ENCODE measurements around the gene PCDH9. TPM values are rescaled to one million over a fixed set of nuclear protein-coding genes. Genes with fewer than 3 reads are reported as not detected.
A peak's percentile ranks its signal among the peaks of the same experiment; 100 is the strongest.

The PCDH9 gene
- total and polyA plus RNA-seq, 2 experiments from 2014 or later: 0.31 to 0.52 TPM

DNA sequence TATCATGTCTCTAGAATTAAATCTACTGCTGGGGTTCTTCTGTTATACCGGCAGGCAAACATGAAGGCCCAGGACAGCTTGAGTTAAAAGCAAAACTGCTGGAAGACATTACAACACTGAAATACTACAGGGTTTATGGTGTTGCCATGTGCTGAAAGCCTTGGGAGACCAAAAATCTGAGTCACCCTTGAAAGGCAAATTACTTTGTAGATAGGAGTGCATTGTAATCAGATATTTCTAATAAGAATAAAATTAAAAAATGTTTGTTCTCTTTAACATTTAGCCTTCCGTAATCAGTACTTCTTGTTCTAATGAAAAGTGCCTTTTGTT lies 181.3 kb downstream of the PCDH9 start:
- no peaks in the 10 kb centered on the region for H3F3A ChIP-seq (replicated peaks; ENCODE audit: low read depth)
- H3K27ac Mint-ChIP-seq: no peak overlapping the region
- no peak for ATAC-seq

More for the DNA sequence above, 181.3 kb downstream of the PCDH9 start:
- H3K27me3 ChIP-seq (ENCODE audit: insufficient read depth): no peaks in the 10 kb centered on the region
- TF ChIP-seq ZNF331 (CRISPR knock-in tag; IDR thresholded peaks at IDR 0.05; ENCODE audit: low read depth) (no peak), CREB1 (CRISPR knock-in tag; IDR thresholded peaks at IDR 0.05; ENCODE audit: low read depth) (no peak), POLR2AphosphoS5 (IDR thresholded peaks at IDR 0.05; ENCODE audit: low read depth) (no peak), NANOG (IDR thresholded peaks at IDR 0.05; ENCODE audit: borderline replicate concordance) (no peak), EZH2phosphoT487 (IDR thresholded peaks at IDR 0.05; ENCODE audit: unreplicated experiment) (no peak), EZH2 (IDR thresholded peaks at IDR 0.05; ENCODE audit: low read depth, unreplicated experiment) (no peak), STAT1 (IDR thresholded peaks at IDR 0.05; ENCODE audit: unreplicated experiment) (no peak), ZNF114 (CRISPR knock-in tag; IDR thresholded peaks at IDR 0.05) (no peak), JUNB (IDR thresholded peaks at IDR 0.05; ENCODE audit: unreplicated experiment) (no peak)
- TF ChIP-seq, protein P1, sequence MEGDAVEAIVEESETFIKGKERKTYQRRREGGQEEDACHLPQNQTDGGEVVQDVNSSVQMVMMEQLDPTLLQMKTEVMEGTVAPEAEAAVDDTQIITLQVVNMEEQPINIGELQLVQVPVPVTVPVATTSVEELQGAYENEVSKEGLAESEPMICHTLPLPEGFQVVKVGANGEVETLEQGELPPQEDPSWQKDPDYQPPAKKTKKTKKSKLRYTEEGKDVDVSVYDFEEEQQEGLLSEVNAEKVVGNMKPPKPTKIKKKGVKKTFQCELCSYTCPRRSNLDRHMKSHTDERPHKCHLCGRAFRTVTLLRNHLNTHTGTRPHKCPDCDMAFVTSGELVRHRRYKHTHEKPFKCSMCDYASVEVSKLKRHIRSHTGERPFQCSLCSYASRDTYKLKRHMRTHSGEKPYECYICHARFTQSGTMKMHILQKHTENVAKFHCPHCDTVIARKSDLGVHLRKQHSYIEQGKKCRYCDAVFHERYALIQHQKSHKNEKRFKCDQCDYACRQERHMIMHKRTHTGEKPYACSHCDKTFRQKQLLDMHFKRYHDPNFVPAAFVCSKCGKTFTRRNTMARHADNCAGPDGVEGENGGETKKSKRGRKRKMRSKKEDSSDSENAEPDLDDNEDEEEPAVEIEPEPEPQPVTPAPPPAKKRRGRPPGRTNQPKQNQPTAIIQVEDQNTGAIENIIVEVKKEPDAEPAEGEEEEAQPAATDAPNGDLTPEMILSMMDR (conservative IDR thresholded peaks at IDR 0.05; ENCODE audit: low read depth in 2 of 2): no peak
- TF ChIP-seq, protein P2, sequence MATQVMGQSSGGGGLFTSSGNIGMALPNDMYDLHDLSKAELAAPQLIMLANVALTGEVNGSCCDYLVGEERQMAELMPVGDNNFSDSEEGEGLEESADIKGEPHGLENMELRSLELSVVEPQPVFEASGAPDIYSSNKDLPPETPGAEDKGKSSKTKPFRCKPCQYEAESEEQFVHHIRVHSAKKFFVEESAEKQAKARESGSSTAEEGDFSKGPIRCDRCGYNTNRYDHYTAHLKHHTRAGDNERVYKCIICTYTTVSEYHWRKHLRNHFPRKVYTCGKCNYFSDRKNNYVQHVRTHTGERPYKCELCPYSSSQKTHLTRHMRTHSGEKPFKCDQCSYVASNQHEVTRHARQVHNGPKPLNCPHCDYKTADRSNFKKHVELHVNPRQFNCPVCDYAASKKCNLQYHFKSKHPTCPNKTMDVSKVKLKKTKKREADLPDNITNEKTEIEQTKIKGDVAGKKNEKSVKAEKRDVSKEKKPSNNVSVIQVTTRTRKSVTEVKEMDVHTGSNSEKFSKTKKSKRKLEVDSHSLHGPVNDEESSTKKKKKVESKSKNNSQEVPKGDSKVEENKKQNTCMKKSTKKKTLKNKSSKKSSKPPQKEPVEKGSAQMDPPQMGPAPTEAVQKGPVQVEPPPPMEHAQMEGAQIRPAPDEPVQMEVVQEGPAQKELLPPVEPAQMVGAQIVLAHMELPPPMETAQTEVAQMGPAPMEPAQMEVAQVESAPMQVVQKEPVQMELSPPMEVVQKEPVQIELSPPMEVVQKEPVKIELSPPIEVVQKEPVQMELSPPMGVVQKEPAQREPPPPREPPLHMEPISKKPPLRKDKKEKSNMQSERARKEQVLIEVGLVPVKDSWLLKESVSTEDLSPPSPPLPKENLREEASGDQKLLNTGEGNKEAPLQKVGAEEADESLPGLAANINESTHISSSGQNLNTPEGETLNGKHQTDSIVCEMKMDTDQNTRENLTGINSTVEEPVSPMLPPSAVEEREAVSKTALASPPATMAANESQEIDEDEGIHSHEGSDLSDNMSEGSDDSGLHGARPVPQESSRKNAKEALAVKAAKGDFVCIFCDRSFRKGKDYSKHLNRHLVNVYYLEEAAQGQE (IDR thresholded peaks at IDR 0.05; ENCODE audit: unreplicated experiment): no peak
- TF ChIP-seq, protein P3, sequence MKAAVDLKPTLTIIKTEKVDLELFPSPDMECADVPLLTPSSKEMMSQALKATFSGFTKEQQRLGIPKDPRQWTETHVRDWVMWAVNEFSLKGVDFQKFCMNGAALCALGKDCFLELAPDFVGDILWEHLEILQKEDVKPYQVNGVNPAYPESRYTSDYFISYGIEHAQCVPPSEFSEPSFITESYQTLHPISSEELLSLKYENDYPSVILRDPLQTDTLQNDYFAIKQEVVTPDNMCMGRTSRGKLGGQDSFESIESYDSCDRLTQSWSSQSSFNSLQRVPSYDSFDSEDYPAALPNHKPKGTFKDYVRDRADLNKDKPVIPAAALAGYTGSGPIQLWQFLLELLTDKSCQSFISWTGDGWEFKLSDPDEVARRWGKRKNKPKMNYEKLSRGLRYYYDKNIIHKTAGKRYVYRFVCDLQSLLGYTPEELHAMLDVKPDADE (IDR thresholded peaks at IDR 0.05): no peak
- TF ChIP-seq, protein P4, sequence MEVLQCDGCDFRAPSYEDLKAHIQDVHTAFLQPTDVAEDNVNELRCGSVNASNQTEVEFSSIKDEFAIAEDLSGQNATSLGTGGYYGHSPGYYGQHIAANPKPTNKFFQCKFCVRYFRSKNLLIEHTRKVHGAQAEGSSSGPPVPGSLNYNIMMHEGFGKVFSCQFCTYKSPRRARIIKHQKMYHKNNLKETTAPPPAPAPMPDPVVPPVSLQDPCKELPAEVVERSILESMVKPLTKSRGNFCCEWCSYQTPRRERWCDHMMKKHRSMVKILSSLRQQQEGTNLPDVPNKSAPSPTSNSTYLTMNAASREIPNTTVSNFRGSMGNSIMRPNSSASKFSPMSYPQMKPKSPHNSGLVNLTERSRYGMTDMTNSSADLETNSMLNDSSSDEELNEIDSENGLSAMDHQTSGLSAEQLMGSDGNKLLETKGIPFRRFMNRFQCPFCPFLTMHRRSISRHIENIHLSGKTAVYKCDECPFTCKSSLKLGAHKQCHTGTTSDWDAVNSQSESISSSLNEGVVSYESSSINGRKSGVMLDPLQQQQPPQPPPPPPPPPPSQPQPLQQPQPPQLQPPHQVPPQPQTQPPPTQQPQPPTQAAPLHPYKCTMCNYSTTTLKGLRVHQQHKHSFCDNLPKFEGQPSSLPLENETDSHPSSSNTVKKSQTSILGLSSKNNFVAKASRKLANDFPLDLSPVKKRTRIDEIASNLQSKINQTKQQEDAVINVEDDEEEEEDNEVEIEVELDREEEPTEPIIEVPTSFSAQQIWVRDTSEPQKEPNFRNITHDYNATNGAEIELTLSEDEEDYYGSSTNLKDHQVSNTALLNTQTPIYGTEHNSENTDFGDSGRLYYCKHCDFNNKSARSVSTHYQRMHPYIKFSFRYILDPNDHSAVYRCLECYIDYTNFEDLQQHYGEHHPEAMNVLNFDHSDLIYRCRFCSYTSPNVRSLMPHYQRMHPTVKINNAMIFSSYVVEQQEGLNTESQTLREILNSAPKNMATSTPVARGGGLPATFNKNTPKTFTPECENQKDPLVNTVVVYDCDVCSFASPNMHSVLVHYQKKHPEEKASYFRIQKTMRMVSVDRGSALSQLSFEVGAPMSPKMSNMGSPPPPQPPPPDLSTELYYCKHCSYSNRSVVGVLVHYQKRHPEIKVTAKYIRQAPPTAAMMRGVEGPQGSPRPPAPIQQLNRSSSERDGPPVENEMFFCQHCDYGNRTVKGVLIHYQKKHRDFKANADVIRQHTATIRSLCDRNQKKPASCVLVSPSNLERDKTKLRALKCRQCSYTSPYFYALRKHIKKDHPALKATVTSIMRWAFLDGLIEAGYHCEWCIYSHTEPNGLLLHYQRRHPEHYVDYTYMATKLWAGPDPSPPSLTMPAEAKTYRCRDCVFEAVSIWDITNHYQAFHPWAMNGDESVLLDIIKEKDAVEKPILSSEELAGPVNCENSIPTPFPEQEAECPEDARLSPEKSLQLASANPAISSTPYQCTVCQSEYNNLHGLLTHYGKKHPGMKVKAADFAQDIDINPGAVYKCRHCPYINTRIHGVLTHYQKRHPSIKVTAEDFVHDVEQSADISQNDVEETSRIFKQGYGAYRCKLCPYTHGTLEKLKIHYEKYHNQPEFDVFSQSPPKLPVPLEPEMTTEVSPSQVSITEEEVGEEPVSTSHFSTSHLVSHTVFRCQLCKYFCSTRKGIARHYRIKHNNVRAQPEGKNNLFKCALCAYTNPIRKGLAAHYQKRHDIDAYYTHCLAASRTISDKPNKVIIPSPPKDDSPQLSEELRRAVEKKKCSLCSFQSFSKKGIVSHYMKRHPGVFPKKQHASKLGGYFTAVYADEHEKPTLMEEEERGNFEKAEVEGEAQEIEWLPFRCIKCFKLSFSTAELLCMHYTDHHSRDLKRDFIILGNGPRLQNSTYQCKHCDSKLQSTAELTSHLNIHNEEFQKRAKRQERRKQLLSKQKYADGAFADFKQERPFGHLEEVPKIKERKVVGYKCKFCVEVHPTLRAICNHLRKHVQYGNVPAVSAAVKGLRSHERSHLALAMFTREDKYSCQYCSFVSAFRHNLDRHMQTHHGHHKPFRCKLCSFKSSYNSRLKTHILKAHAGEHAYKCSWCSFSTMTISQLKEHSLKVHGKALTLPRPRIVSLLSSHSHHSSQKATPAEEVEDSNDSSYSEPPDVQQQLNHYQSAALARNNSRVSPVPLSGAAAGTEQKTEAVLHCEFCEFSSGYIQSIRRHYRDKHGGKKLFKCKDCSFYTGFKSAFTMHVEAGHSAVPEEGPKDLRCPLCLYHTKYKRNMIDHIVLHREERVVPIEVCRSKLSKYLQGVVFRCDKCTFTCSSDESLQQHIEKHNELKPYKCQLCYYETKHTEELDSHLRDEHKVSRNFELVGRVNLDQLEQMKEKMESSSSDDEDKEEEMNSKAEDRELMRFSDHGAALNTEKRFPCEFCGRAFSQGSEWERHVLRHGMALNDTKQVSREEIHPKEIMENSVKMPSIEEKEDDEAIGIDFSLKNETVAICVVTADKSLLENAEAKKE (CRISPR knock-in tag; IDR thresholded peaks at IDR 0.05): no peak
- no peaks in the 10 kb centered on the region for H3K36me3 ChIP-seq (ENCODE audit: insufficient read depth)
- no peak for DNase-seq (ENCODE audit: low spot score)
- Mint-ChIP-seq H3K4me3 (no peak overlapping the region), H3K4me1 (peaks cover 12% of the 10 kb centered on the region; the same call in 2 of the 3 replicates), H3K36me3 (ENCODE audit: low read depth) (no peaks in the 10 kb centered on the region), H3K9me3 (no peaks in the 10 kb centered on the region), H3K27me3 (ENCODE audit: insufficient read depth, low read depth, poor library complexity) (no peaks in the 10 kb centered on the region)
- H2AFZ ChIP-seq: peak overlapping the region; percentile 11; the same call in 1 of the 2 replicates
- H3K27ac ChIP-seq (ENCODE audit: low read depth): no peak overlapping the region
- no peaks in the 10 kb centered on the region for H3K4me1 ChIP-seq (ENCODE audit: insufficient read depth)
- H3K79me2 ChIP-seq (replicated peaks; ENCODE audit: insufficient read depth): no peaks in the 10 kb centered on the region
- H3K9me2 ChIP-seq (ENCODE audit: insufficient read depth): no peaks in the 10 kb centered on the region
- H3K4me2 ChIP-seq: no peak overlapping the region
- no peak overlapping the region for H3K4me3 ChIP-seq
- no peaks in the 10 kb centered on the region for H4K20me1 ChIP-seq (replicated peaks; ENCODE audit: insufficient read depth)

Measured in GM23338 (cell line).